ENCODE measurements around the gene HES7. TPM values are rescaled to one million over a fixed set of nuclear protein-coding genes. Genes with fewer than 3 reads are reported as not detected.

HES7 gene
- polyA plus RNA-seq, 1 of the 3 experiments (the other 2 are of a cell fraction): 1.2 TPM

DNA sequence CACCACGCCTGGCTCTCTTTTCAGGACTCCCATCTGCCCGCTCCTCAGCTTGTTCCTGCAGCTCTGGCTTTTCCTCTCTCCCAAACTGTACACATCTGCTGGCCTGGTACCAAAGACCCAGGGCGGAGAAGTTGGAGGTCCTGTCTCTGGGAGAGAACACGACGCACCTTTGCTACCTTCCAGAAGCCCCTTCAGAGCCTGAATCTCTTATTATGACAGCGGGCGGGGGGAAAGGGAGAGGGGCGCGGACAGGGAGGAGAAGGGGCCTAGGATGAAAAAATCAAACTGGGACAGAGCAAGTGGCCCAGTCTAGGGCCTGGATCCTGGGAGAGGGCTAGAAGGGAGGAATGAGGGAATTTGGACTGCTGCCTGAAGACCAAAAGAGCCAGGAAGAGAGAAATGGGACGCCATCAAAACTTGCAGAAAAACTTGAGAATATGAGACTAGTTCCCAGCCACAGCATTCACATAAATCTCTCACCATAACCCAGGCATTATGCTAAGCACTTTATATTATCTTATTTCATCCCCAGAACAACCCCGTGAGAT is 30.8 kb upstream of the HES7 start:
- POLR2A ChIA-PET: interaction anchor here (1.1 kb wide), 1 partner anchor 19 kb away, joined by 4 read pairs; no protein-coding TSS in a partner anchor
- H3K79me2 ChIP-seq (ENCODE audit: insufficient read depth): peaks cover 33% of the 10 kb centered on the region
- TF ChIP-seq MXI1 (IDR thresholded peaks at IDR 0.05; ENCODE audit: low read depth, low read length) (no peak), JUND (IDR thresholded peaks at IDR 0.05) (no peak), GATA2 (CRISPR knock-in tag; IDR thresholded peaks at IDR 0.05) (no peak), NRF1 (IDR thresholded peaks at IDR 0.05; ENCODE audit: low read depth, low read length) (no peak), FOXM1 (IDR thresholded peaks at IDR 0.05; ENCODE audit: low read depth) (no peak), EZH2phosphoT487 (IDR thresholded peaks at IDR 0.05; ENCODE audit: borderline replicate concordance, low read depth) (no peak), SMC3 (IDR thresholded peaks at IDR 0.05; ENCODE audit: low read depth, low read length) (no peak), TAF1 (IDR thresholded peaks at IDR 0.05; ENCODE audit: borderline replicate concordance, low read depth, low read length) (no peak), TEAD4 (IDR thresholded peaks at IDR 0.05; ENCODE audit: borderline replicate concordance, insufficient read depth) (no peak), SIN3A (IDR thresholded peaks at IDR 0.05; ENCODE audit: borderline replicate concordance, low read depth, low read length) (no peak), EP300 (IDR thresholded peaks at IDR 0.05; ENCODE audit: borderline replicate concordance in 1 of 2, low read depth in 1 of 2, low read length in 1 of 2) (no peak)
- TF ChIP-seq, protein P1, sequence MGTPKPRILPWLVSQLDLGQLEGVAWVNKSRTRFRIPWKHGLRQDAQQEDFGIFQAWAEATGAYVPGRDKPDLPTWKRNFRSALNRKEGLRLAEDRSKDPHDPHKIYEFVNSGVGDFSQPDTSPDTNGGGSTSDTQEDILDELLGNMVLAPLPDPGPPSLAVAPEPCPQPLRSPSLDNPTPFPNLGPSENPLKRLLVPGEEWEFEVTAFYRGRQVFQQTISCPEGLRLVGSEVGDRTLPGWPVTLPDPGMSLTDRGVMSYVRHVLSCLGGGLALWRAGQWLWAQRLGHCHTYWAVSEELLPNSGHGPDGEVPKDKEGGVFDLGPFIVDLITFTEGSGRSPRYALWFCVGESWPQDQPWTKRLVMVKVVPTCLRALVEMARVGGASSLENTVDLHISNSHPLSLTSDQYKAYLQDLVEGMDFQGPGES (IDR thresholded peaks at IDR 0.05; ENCODE audit: low read depth, low read length): no peak
- TF ChIP-seq, protein P2, sequence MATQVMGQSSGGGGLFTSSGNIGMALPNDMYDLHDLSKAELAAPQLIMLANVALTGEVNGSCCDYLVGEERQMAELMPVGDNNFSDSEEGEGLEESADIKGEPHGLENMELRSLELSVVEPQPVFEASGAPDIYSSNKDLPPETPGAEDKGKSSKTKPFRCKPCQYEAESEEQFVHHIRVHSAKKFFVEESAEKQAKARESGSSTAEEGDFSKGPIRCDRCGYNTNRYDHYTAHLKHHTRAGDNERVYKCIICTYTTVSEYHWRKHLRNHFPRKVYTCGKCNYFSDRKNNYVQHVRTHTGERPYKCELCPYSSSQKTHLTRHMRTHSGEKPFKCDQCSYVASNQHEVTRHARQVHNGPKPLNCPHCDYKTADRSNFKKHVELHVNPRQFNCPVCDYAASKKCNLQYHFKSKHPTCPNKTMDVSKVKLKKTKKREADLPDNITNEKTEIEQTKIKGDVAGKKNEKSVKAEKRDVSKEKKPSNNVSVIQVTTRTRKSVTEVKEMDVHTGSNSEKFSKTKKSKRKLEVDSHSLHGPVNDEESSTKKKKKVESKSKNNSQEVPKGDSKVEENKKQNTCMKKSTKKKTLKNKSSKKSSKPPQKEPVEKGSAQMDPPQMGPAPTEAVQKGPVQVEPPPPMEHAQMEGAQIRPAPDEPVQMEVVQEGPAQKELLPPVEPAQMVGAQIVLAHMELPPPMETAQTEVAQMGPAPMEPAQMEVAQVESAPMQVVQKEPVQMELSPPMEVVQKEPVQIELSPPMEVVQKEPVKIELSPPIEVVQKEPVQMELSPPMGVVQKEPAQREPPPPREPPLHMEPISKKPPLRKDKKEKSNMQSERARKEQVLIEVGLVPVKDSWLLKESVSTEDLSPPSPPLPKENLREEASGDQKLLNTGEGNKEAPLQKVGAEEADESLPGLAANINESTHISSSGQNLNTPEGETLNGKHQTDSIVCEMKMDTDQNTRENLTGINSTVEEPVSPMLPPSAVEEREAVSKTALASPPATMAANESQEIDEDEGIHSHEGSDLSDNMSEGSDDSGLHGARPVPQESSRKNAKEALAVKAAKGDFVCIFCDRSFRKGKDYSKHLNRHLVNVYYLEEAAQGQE (IDR thresholded peaks at IDR 0.05; ENCODE audit: low read depth, low read length): no peak
- TF ChIP-seq, protein P3, sequence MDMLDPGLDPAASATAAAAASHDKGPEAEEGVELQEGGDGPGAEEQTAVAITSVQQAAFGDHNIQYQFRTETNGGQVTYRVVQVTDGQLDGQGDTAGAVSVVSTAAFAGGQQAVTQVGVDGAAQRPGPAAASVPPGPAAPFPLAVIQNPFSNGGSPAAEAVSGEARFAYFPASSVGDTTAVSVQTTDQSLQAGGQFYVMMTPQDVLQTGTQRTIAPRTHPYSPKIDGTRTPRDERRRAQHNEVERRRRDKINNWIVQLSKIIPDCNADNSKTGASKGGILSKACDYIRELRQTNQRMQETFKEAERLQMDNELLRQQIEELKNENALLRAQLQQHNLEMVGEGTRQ (IDR thresholded peaks at IDR 0.05; ENCODE audit: borderline replicate concordance, low read depth, low read length): no peak
- TF ChIP-seq, protein P4, sequence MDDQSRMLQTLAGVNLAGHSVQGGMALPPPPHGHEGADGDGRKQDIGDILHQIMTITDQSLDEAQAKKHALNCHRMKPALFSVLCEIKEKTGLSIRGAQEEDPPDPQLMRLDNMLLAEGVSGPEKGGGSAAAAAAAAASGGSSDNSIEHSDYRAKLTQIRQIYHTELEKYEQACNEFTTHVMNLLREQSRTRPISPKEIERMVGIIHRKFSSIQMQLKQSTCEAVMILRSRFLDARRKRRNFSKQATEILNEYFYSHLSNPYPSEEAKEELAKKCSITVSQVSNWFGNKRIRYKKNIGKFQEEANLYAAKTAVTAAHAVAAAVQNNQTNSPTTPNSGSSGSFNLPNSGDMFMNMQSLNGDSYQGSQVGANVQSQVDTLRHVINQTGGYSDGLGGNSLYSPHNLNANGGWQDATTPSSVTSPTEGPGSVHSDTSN (IDR thresholded peaks at IDR 0.05): no peak
- TF ChIP-seq, protein P5, sequence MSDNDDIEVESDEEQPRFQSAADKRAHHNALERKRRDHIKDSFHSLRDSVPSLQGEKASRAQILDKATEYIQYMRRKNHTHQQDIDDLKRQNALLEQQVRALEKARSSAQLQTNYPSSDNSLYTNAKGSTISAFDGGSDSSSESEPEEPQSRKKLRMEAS (IDR thresholded peaks at IDR 0.05; ENCODE audit: low read depth): no peak
- no peaks in the 10 kb centered on the region for H3K27me3 ChIP-seq (ENCODE audit: insufficient read depth)
- H3K4me3 ChIP-seq (ENCODE audit: low read depth in 2 of 2, low read length in 1 of 2): peak overlapping the region; percentile 3 to 4; a peak in 2 of 4 replicates
- H3K9me3 ChIP-seq: no peaks in the 10 kb centered on the region
- H3K9me2 ChIP-seq: no peaks in the 10 kb centered on the region
- peaks cover 33% of the 10 kb centered on the region for H3F3A ChIP-seq (replicated peaks; ENCODE audit: insufficient read depth)
- H2AFZ ChIP-seq (ENCODE audit: low read depth): no peak overlapping the region
- H3K4me1 ChIP-seq (ENCODE audit: control insufficient read depth in 1 of 2, insufficient read depth in 2 of 2, low read depth in 1 of 2, low read length in 1 of 2): peaks cover 36 to 50% of the 10 kb centered on the region in 2 experiments; a peak in 3 of 4 replicates
- DNase-seq: no peak
- peak overlapping the region; percentile 98 for H3K9ac ChIP-seq
- H3K4me2 ChIP-seq: peak overlapping the region; percentile 95
- WGBS (ENCODE audit: low lambda C conversion rate): 77% methylated on average over 11 of the region's 11 CpGs
- CTCF ChIA-PET: interaction anchor here (1.0 to 9.4 kb wide), 3 partner anchors 17 to 75 kb away, joined by 3 to 98 read pairs (median 7); no protein-coding TSS in a partner anchor
- H3K36me3 ChIP-seq (replicated peaks in 1 of 2; ENCODE audit: control insufficient read depth in 1 of 2, insufficient read depth in 2 of 2, low read length in 1 of 2): peaks cover 10 to 15% of the 10 kb centered on the region in 2 experiments
- peak overlapping the region; percentile 65 to 95 for H3K27ac ChIP-seq (ENCODE audit: low read depth in 2 of 2, low read length in 1 of 2)
- peaks cover 9% of the 10 kb centered on the region; the same call in 1 of the 2 replicates for H4K20me1 ChIP-seq (ENCODE audit: insufficient read depth)

Data from SK-N-SH (cell line).